Measurements from ENCODE around the gene WDR90. TPM values are rescaled to one million over a fixed set of nuclear protein-coding genes. Genes with fewer than 3 reads are reported as not detected.

The WDR90 gene
- total and polyA plus RNA-seq, 10 of the 15 experiments (the other 5 are each of a cell fraction or from before 2014, with no cell fraction given): 2.0 to 65.0 (median 16.7) TPM

- TF ChIP-seq RUNX3 (IDR thresholded peaks at IDR 0.05; ENCODE audit: low read length) (no peak), POLR2A (IDR thresholded peaks at IDR 0.05; ENCODE audit: low read depth, low read length) (peak; percentile 32; the same call in 1 of the 2 replicates), BCLAF1 (IDR thresholded peaks at IDR 0.05) (no peak), BMI1 (IDR thresholded peaks at IDR 0.05; ENCODE audit: borderline replicate concordance) (no peak), DPF2 (IDR thresholded peaks at IDR 0.05) (no peak), SMAD1 (IDR thresholded peaks at IDR 0.05; ENCODE audit: low read depth, partially characterized antibody) (no peak), ZBED1 (IDR thresholded peaks at IDR 0.05; ENCODE audit: borderline replicate concordance) (0 out of 2 replicates have a peak, but pooled peaks have one; percentile 11), LARP7 (IDR thresholded peaks at IDR 0.05) (no peak), MYC (IDR thresholded peaks at IDR 0.05; ENCODE audit: insufficient read depth, insufficient read length, insufficient replicate concordance, low read length, severe bottlenecking) (no peak), BACH1 (IDR thresholded peaks at IDR 0.05; ENCODE audit: borderline replicate concordance) (no peak), MEF2A (IDR thresholded peaks at IDR 0.05; ENCODE audit: insufficient read depth, low read depth, low read length) (no peak), ETV6 (conservative IDR thresholded peaks at IDR 0.05 in 1 of 2, IDR thresholded peaks at IDR 0.05 in 1 of 2; ENCODE audit: borderline replicate concordance in 1 of 2, low read depth in 1 of 2) (no peak)
- TF ChIP-seq, protein P1, sequence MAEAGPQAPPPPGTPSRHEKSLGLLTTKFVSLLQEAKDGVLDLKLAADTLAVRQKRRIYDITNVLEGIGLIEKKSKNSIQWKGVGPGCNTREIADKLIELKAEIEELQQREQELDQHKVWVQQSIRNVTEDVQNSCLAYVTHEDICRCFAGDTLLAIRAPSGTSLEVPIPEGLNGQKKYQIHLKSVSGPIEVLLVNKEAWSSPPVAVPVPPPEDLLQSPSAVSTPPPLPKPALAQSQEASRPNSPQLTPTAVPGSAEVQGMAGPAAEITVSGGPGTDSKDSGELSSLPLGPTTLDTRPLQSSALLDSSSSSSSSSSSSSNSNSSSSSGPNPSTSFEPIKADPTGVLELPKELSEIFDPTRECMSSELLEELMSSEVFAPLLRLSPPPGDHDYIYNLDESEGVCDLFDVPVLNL (IDR thresholded peaks at IDR 0.05; ENCODE audit: low read depth, low read length): no peak
- ATAC-seq (no peak), DNase-seq (ENCODE audit: low read depth, low spot score) (no peak), FAIRE-seq (no peak)
- ChIA-PET SMC1A (ENCODE audit: uncharacterized antibody, unreplicated experiment) (no interaction called here), POLR2A (interaction anchor here (1.6 to 2.0 kb wide), 2 partner anchors 8 to 19 kb away, joined by 3 to 13 read pairs; partner anchors contain the start of gene WDR24), CTCF (no interaction called here), RAD21 (ENCODE audit: unreplicated experiment) (interaction anchor here (1.2 kb wide), 1 partner anchor 8 kb away, joined by 4 read pairs; the partner anchor contains the start of gene WDR24)
- peak overlapping the region; percentile 77 for H3K4me3 ChIP-seq
- H3K27me3 ChIP-seq (replicated peaks in 1 of 2; ENCODE audit: control insufficient read depth in 2 of 2, insufficient read depth in 2 of 2, low read length in 1 of 2): no peaks in the 10 kb centered on the region
- TSS peak; percentile 77 for BruUV-seq (replicated peaks)
- in situ Hi-C loops (cut with MboI) (no loop called here), intact Hi-C loops (cut with micrococcal nuclease; ENCODE audit: unreplicated experiment) (loop anchor here (5.0 kb wide), 1 partner anchor 45 kb away; the partner anchor contains the start of gene METTL26)
- no peak overlapping the region for H3K27ac ChIP-seq (ENCODE audit: control insufficient read depth, insufficient read depth)
- H4K20me1 ChIP-seq (ENCODE audit: control insufficient read depth, insufficient read depth): peaks cover 6% of the 10 kb centered on the region; the same call in 1 of the 2 replicates
- WGBS (ENCODE audit: insufficient coverage, insufficient replicate concordance, low lambda C conversion rate, missing lambda C conversion rate): 87% methylated on average over 28 of the region's 28 CpGs
- no peaks in the 10 kb centered on the region for H3K9me3 ChIP-seq (replicated peaks; ENCODE audit: control insufficient read depth, insufficient read depth, low read length)
- peaks cover 24% of the 10 kb centered on the region for H3K79me2 ChIP-seq (ENCODE audit: control insufficient read depth, insufficient read depth, low read length)
- peaks cover 15% of the 10 kb centered on the region for H3K4me1 ChIP-seq (ENCODE audit: control insufficient read depth, insufficient read depth, low read length)
- no peak overlapping the region for H2AFZ ChIP-seq (ENCODE audit: control insufficient read depth, low read depth, low read length)
- H3K4me2 ChIP-seq (ENCODE audit: control insufficient read depth, insufficient read depth): peak overlapping the region; percentile 98
- peaks cover 6 to 14% of the 10 kb centered on the region in 2 experiments; a peak in 2 of 4 replicates for H3K36me3 ChIP-seq (ENCODE audit: control insufficient read depth in 2 of 2, insufficient read depth in 2 of 2, low read length in 1 of 2)
- H3K9ac ChIP-seq (ENCODE audit: control insufficient read depth, insufficient read depth, low read length): no peak overlapping the region
Measured at GRCh38 chr16:681746-682427, 32.7 kb downstream of the WDR90 start.
